Esophagus (tissue), 2 donors: Measurements from ENCODE around the gene CORO7. TPM values are rescaled to one million over a fixed set of nuclear protein-coding genes. Genes with fewer than 3 reads are reported as not detected.

Experiments
- H3K27ac ChIP-seq, 2 donors: one replicate each; pipeline ENCODE4 v1.5.1; 2013; ENCODE audit warnings: low read depth in 2 of 2, mild to moderate bottlenecking in 2 of 2, inconsistent platforms in 1 of 2, low read length in 1 of 2, moderate library complexity in 1 of 2
- H3K27me3 ChIP-seq, 2 donors: one replicate each; pipeline ENCODE4 v1.6.1; 2013; ENCODE audit warnings: low read length in 2 of 2, control low read depth in 1 of 2, mild to moderate bottlenecking in 1 of 2; ENCODE audit not compliant: insufficient read depth in 2 of 2, control insufficient read depth in 1 of 2
- H3K36me3 ChIP-seq, 2 donors: one replicate each; pipeline ENCODE4 v1.6.1; 2013; ENCODE audit warnings: low read length in 1 of 2; ENCODE audit not compliant: control insufficient read depth in 2 of 2, insufficient read depth in 2 of 2
- H3K4me1 ChIP-seq, 2 donors: one replicate each; pipeline ENCODE4 v1.6.1; 2013; ENCODE audit warnings: low read length in 1 of 2; ENCODE audit not compliant: control insufficient read depth in 2 of 2, insufficient read depth in 2 of 2
- H3K4me3 ChIP-seq, 2 donors: one replicate each; pipeline ENCODE4 v1.5.1; 2013; ENCODE audit warnings: low read length in 2 of 2, mild to moderate bottlenecking in 2 of 2, low read depth in 1 of 2, moderate library complexity in 1 of 2
- H3K9me3 ChIP-seq, 2 donors: one replicate each; pipeline ENCODE4 v1.6.1; 2013; ENCODE audit warnings: mild to moderate bottlenecking in 2 of 2, low read depth in 1 of 2, low read length in 1 of 2, moderate library complexity in 1 of 2; ENCODE audit not compliant: control insufficient read depth in 2 of 2, insufficient read depth in 1 of 2
- WGBS, 2 donors: extraction: QIAGEN DNeasy Blood & Tissue Kit; methylation state at CpG; one replicate each; pipeline ENCODE4 v1.1.7; 2013; 5-methylcytosine and 5-hydroxymethylcytosine counted together
- polyA plus RNA-seq, 2 donors: library from polyadenylated mRNA; stranded (reverse); fragments of 200-250 nt; gene quantifications; one replicate each; pipeline ENCODE4 v1.2.3, GENCODE V29; 2013
- donor health status: healthy with polysubstance abuse.
- donor health status: Bipolar disorder and iron deficiency.

CORO7 gene
- polyA plus RNA-seq, 2 donors: 11.6 to 12.8 TPM

DNA sequence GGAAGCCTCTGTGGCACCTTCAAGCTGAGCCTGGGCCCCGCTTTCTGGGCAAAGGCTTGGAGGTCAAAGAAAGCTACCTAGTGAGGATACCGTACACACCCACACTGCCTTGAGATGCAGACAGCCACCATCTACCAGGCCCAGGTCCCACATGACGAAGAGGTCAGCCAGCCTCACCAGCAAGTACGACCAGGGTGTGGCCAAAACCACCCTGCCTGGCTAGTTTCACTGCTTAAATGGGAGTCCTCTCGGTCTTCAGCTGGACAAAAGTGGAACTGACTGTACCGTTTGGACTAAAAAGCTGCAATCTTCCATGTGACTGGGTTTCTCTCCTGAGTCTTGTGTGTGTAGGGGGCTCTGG lies 23.2 kb downstream of the CORO7 start:
- Histone ChIP-seq H3K4me1 (peaks cover 0 to 14% of the 10 kb centered on the region in 2 donors), H3K9me3 (no peaks in the 10 kb centered on the region), H3K4me3 (no peak overlapping the region), H3K36me3 (peaks cover 0 to 13% of the 10 kb centered on the region in 2 donors), H3K27me3 (no peaks in the 10 kb centered on the region), H3K27ac (peak overlapping the region; percentile 84 to 93)
- 54 to 58% methylated on average over 6 of the region's 6 CpGs for WGBS, 2 donors

DNA sequence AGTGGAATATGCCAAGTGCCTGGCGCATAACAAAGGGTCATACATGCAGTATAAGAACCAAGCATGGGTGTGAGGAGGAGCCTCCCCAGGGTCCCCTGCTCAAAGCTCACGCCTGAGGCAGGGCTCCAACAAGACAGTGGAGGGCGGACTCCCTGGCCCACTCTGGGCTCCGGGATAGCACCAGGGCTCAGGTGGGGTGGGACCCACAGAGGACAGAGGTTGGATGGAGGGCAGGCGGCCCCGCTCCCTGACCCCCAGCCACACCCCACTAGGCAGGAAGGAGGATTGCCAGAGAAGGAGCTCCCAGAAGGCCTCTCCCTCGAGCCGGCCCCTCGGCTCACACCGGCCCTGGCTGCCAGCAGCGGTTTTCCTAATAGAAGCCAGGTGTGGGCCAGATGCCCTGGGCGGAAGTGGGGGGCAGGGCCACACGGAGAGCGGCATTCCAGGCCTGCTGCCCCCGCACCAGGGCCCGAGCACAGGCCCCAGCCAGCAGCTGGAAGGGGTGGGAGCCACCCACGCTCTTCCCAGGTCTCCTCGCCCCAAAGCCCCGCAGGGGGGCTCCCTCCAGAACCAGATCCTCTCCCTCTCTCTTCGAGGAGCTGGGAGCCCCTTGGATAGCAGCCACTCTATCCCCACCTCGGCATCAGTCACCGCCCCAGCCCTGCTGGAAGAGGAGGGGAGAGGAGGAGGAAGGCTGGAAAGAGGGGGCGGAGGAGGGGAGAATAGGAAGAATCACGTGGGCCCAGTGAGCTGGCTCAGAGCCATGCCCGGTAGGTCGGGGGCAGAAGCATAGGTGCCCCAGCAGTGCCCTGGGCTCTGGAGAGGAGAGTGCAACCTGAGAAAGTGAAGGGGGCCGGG lies 23.8 kb downstream of the CORO7 start:
- 41 to 52% methylated on average over 23 to 27 of the region's 27 CpGs for WGBS, 2 donors
- Histone ChIP-seq H3K36me3 (peaks cover 0 to 15% of the 10 kb centered on the region in 2 donors), H3K9me3 (no peaks in the 10 kb centered on the region), H3K27ac (peak overlapping the region; percentile 84 to 93), H3K27me3 (no peaks in the 10 kb centered on the region), H3K4me1 (peaks cover 0 to 14% of the 10 kb centered on the region in 2 donors), H3K4me3 (no peak overlapping the region)

DNA sequence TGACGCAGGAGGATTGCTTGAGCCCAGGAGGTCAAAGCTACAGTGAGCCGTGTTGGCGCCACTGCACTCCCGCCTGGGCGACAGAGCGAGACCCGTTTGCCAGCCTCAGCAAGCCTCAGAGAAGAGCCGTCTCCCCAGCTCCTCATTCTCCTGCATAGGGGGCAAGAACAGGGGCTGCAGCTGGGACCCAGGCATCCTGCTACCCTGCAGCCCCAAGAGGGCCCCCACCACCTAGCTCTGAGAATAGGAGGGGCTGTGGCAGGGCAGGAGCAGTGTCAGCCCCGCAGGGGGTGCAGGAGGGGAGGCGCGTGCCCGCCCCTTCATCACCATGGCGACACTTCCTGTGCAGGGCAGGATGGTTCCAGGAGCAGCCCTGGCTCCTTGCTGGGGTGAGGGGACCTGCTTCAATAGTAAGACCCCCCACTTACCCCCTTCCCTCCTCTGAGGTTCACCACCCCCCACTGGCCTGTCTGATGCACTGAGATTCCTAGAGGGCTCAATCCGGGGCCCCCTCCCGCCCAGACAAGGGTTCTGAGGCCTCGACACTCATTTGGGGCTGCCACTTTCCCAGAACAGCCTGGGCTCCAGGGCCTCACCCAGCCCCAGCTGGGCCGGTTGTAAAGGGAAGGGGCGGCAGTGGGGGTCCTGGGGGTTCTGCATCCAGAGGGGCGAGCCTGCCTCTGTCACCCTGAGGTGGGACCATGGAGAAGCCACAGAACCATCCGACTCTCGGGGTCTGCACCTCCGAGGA lies 24.6 kb downstream of the CORO7 start:
- Histone ChIP-seq H3K27ac (no peak overlapping the region), H3K36me3 (peaks cover 0 to 16% of the 10 kb centered on the region in 2 donors), H3K4me3 (no peak overlapping the region), H3K27me3 (no peaks in the 10 kb centered on the region), H3K9me3 (no peaks in the 10 kb centered on the region), H3K4me1 (peaks cover 3 to 14% of the 10 kb centered on the region in 2 donors)
- 81 to 84% methylated on average over 22 of the region's 22 CpGs for WGBS, 2 donors

DNA sequence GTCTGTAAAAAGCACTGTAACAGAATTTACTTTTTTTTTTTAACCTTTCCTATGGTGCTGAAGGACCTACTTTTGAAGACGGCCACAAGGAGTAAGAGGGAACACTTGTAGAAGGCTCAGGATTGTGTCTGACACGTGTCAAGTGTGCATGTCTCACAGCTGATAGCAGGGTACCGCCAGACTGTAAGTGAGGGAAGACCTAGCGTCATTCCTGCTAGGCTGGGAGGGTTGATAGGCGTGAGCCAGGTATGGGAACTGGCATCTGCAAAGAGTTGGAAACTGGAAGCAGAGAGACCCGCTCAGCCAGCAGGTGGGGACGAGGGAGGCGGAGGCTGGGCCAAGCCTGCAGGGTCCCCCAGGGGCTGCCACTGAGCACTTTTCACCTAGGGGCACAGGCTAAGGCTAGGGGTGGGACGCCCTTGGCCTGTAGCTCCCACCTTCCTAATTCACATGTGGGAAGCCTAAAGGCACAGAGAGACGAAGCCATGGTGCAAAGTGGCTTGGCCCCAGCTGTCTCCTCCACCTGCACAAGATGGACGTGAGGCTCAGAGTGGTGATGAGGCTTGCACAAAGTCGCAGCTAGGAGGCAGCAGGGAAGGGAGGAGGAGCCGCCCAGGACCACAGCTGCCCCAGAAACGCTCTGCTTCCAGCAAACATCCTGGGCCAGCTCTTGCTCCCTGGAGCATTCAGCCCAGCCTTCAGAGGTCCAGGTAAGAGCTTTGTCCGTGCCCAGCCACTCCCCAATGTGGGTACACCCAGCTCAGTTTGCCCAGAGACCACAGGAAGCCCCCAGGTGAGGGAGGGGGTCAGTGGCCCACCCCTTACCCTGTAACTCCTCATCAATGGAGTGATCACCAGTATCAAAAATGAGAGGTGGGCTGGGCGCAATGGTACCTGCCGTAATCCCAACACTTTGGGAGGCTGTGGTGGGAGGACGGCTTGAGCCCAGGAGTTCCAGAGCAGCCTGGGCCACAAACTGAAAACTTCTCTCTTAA lies 25.8 kb downstream of the CORO7 start:
- no peak overlapping the region for H3K4me3 ChIP-seq
- no peaks in the 10 kb centered on the region for H3K9me3 ChIP-seq
- no peak overlapping the region for H3K27ac ChIP-seq
- H3K36me3 ChIP-seq: peaks cover 0 to 16% of the 10 kb centered on the region in 2 donors
- H3K27me3 ChIP-seq: no peaks in the 10 kb centered on the region
- peaks cover 3 to 14% of the 10 kb centered on the region in 2 donors for H3K4me1 ChIP-seq
- 88 to 89% methylated on average over 18 of the region's 18 CpGs for WGBS, 2 donors

- Histone ChIP-seq H3K9me3 (no peaks in the 10 kb centered on the region), H3K27me3 (no peaks in the 10 kb centered on the region), H3K4me3 (no peak overlapping the region), H3K4me1 (peaks cover 3 to 15% of the 10 kb centered on the region in 2 donors), H3K36me3 (peaks cover 0 to 17% of the 10 kb centered on the region in 2 donors), H3K27ac (no peak overlapping the region)
- WGBS, 2 donors: 74 to 76% methylated on average over 24 to 27 of the region's 27 CpGs
These were observed 27.1 kb downstream of the CORO7 start for GRCh38 chr16:4389051-4389955.

DNA sequence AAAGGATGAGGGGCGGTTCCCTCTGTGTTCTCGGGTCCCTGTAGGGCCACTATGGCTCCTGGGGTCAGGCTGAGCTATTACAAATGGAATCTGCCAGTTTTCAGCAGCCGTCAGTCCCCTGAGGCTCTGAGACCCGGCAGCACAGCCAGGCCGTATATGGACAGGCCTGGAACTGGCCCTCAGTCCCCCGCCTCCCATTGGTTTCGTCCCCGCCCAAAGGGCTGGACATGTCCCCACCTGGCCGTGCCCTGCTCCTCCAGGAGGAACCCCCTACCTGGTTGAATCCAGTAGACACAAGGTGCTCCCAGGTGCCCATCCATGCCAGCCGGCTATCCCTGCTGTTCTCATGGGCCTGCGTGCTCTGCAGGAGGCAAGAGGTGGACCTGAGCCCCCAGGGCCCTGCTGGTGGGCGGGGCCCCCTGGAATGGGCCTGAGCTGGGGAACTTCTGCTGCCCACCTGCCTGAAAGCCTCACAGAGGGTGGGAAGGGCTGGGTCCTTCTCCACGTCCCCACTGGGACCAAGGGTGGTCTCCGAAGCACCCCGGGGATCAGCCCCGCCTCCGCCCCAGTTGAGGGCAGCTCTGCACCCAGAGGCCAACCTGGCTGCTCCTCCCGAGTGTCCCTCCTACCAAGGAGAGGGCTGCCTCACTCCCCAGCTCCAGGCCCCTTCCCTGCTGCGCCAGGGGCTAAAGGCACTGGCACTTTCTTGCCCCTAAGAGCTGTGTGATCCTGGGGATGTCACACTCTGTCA lies 27.9 kb downstream of the CORO7 start:
- Histone ChIP-seq H3K4me3 (no peak overlapping the region), H3K36me3 (peaks cover 0 to 25% of the 10 kb centered on the region in 2 donors), H3K27ac (peak overlapping the region; percentile 22 to 33), H3K27me3 (no peaks in the 10 kb centered on the region), H3K9me3 (no peaks in the 10 kb centered on the region), H3K4me1 (peaks cover 3 to 17% of the 10 kb centered on the region in 2 donors)
- WGBS, 2 donors: 82 to 84% methylated on average over 19 of the region's 19 CpGs

DNA sequence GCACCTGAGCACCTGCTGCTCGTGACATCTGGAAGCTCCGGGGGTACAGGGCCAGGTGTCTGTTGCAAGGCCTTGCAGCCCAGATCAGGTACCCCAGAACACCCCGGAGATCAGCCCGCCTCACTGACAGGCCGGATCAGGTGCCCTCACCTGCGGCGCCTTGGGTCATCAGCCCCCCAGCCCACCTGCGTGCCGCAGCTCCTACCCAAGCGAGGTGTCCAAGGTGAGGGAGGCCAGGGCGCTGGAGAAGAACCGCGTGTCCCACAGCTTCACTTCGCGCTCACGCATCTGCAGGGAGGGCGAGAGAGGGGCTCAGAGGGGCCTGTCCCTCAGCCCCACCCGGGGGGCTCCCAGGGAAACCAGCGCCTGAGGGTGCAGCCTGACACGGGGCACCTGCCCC lies 28.6 kb downstream of the CORO7 start:
- Histone ChIP-seq H3K9me3 (no peaks in the 10 kb centered on the region), H3K27me3 (no peaks in the 10 kb centered on the region), H3K4me3 (no peak overlapping the region), H3K4me1 (peaks cover 3 to 12% of the 10 kb centered on the region in 2 donors), H3K36me3 (peaks cover 3 to 30% of the 10 kb centered on the region in 2 donors), H3K27ac (no peak overlapping the region)
- 93 to 95% methylated on average over 20 of the region's 20 CpGs for WGBS, 2 donors

DNA sequence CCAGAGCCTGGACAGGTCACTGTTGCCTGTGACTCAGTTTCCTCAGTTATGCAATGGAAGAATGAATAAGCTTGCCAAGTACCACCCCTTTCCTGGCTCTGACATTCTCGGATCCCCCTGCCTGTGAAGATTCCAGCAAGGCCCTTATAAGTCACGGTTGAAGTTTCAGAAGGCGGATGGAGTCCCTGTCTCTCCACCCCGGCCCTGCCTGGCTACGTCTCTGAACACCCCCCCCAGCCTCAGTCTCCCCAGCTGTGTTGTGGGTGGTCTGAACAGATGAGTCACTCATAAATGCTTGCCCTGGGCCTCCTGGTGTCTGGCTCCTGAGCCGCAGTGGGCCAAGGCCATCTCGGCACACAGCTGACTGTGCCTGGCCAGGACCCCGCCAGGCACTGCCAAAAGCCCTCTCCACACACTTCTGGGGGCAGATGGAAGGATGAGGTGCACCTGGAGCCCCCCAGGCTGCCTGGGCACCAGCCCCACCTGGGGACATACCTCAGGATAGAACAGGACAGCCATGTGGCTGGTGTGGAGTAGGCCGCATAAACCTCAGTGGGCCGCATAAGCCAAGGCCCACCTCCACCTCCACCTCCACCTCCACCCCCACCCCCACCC lies 29.3 kb downstream of the CORO7 start:
- H3K36me3 ChIP-seq: peaks cover 7 to 37% of the 10 kb centered on the region in 2 donors
- H3K27ac ChIP-seq: no peak overlapping the region
- WGBS, 2 donors: 77 to 81% methylated on average over 8 to 10 of the region's 10 CpGs
- no peak overlapping the region for H3K4me3 ChIP-seq
- no peaks in the 10 kb centered on the region for H3K27me3 ChIP-seq
- H3K9me3 ChIP-seq: no peaks in the 10 kb centered on the region
- peaks cover 3 to 6% of the 10 kb centered on the region in 2 donors for H3K4me1 ChIP-seq
